ENCODE measurements around the gene ALDH8A1. TPM values are rescaled to one million over a fixed set of nuclear protein-coding genes. Genes with fewer than 3 reads are reported as not detected.
A peak's percentile ranks its signal among the peaks of the same experiment; 100 is the strongest.

Gene ALDH8A1
- total RNA-seq, 2 experiments from 2014 or later = not detected

DNA sequence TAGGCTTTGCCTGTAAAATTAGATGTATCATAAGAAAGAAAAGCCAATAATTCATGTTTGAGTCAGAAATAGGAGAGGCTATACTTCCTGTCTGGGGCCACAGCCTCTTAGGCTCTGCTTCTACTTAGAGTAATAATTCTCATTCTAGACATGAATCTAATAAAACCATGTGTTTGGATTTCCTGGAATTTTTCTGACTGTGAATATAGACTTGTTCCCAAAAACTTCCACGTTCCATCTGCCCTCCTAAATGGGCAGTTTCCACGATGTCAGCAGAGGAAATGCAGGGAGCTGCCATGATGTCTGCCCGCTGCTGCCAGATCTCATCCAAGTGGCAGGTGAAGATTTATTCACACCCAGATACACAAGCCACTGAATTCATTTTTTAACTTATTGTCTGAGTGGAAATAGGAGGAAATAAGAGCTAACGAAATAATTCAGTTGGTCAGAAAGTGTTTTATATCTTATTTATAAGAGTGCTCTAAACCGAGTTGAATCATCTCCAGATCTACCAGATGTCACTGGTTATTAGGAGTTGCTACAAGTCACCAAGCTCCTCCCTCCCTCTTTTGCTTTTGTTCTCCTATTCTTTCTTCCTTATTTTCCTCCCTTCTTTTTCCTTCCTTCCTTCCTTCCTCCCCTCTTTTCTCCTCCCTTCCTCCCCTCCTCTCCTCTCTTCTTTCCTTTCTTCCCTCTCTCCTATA, 69.3 kb downstream of the ALDH8A1 start:
- Histone ChIP-seq H3K27ac (ENCODE audit: low read depth, low read length, poor library complexity, severe bottlenecking) (no peak overlapping the region), H3K9me2 (ENCODE audit: insufficient read depth, low read length) (no peaks in the 10 kb centered on the region), H2AFZ (ENCODE audit: low read length) (peak overlapping the region; percentile 23; the same call in 1 of the 2 replicates), H3K4me3 (ENCODE audit: low read depth, low read length, poor library complexity, severe bottlenecking) (no peak overlapping the region), H3K4me2 (ENCODE audit: low read length) (no peak overlapping the region), H4K20me1 (ENCODE audit: insufficient read depth, low read length) (no peaks in the 10 kb centered on the region), H3K79me2 (ENCODE audit: insufficient read depth, low read depth, low read length) (no peaks in the 10 kb centered on the region), H3K4me1 (ENCODE audit: insufficient read depth, low read length, poor library complexity, severe bottlenecking) (peaks cover 6% of the 10 kb centered on the region), H3K9me3 (ENCODE audit: low read length) (peaks cover 22% of the 10 kb centered on the region), H3K36me3 (ENCODE audit: insufficient read depth, low read length) (peaks cover 7% of the 10 kb centered on the region; the same call in 1 of the 2 replicates)
- ChIA-PET POLR2A (interaction anchor here (0.6 to 2.1 kb wide), 5 partner anchors 11 to 72 kb away, joined by 3 to 12 read pairs (median 3); no protein-coding TSS in a partner anchor), CTCF (ENCODE audit: unreplicated experiment) (no interaction called here)
- BruUV-seq (replicated peaks) = no TSS peak
- DNase-seq (ENCODE audit: low spot score) = no peak
- TF ChIP-seq, protein P1, sequence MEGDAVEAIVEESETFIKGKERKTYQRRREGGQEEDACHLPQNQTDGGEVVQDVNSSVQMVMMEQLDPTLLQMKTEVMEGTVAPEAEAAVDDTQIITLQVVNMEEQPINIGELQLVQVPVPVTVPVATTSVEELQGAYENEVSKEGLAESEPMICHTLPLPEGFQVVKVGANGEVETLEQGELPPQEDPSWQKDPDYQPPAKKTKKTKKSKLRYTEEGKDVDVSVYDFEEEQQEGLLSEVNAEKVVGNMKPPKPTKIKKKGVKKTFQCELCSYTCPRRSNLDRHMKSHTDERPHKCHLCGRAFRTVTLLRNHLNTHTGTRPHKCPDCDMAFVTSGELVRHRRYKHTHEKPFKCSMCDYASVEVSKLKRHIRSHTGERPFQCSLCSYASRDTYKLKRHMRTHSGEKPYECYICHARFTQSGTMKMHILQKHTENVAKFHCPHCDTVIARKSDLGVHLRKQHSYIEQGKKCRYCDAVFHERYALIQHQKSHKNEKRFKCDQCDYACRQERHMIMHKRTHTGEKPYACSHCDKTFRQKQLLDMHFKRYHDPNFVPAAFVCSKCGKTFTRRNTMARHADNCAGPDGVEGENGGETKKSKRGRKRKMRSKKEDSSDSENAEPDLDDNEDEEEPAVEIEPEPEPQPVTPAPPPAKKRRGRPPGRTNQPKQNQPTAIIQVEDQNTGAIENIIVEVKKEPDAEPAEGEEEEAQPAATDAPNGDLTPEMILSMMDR (conservative IDR thresholded peaks at IDR 0.05; ENCODE audit: low read length) = no peak
- no peak for TF ChIP-seq EZH2phosphoT487 (IDR thresholded peaks at IDR 0.05; ENCODE audit: borderline replicate concordance, low read depth, low read length)
- intact Hi-C loops (cut with micrococcal nuclease; ENCODE audit: unreplicated experiment) = loop anchor here (5.0 kb wide), 1 partner anchor 62 kb away; no protein-coding TSS in a partner anchor

DNA sequence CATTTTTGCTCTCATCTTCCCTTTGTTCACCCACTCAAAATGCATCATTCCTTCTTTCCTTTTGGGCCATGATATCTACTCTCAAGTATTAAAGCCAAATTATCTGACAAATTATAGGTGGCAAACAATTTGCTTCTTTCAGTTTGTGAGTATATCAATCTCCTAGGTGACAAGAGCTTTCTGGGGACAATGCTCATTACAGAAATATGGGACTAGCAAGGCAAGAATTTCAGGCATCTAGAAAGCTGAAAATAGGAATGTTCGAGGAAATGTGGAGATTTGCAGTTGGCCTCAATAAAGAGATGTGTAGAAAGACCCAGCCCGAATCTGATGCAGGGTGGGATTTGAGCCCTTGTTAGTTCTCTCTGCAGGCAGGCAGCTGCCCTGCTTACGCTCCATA, 71.8 kb downstream of the ALDH8A1 start:
- H3K4me2 ChIP-seq (ENCODE audit: low read length) = no peak overlapping the region
- H3K79me2 ChIP-seq (ENCODE audit: insufficient read depth, low read depth, low read length) = no peaks in the 10 kb centered on the region
- H3K9me2 ChIP-seq (ENCODE audit: insufficient read depth, low read length) = no peaks in the 10 kb centered on the region
- no peak overlapping the region for H3K27ac ChIP-seq (ENCODE audit: low read depth, low read length, poor library complexity, severe bottlenecking)
- peaks cover 16% of the 10 kb centered on the region for H3K4me1 ChIP-seq (ENCODE audit: insufficient read depth, low read length, poor library complexity, severe bottlenecking)
- H3K9me3 ChIP-seq (ENCODE audit: low read length) = peaks cover 40% of the 10 kb centered on the region
- no peaks in the 10 kb centered on the region for H4K20me1 ChIP-seq (ENCODE audit: insufficient read depth, low read length)
- BruUV-seq (replicated peaks) = no TSS peak
- DNase-seq (ENCODE audit: low spot score) = no peak
- peaks cover 10% of the 10 kb centered on the region; the same call in 1 of the 2 replicates for H3K36me3 ChIP-seq (ENCODE audit: insufficient read depth, low read length)
- H2AFZ ChIP-seq (ENCODE audit: low read length) = no peak overlapping the region
- no peak overlapping the region for H3K4me3 ChIP-seq (ENCODE audit: low read depth, low read length, poor library complexity, severe bottlenecking)
- TF ChIP-seq, protein P1 (conservative IDR thresholded peaks at IDR 0.05; ENCODE audit: low read length) = no peak
- TF ChIP-seq EZH2phosphoT487 (IDR thresholded peaks at IDR 0.05; ENCODE audit: borderline replicate concordance, low read depth, low read length) = no peak
- intact Hi-C loops (cut with micrococcal nuclease; ENCODE audit: unreplicated experiment) = loop anchor here (10.0 kb wide), 1 partner anchor 633 kb away; no protein-coding TSS in a partner anchor
- ChIA-PET POLR2A (interaction anchor here (0.7 kb wide), 1 partner anchor 10 kb away, joined by 3 read pairs; no protein-coding TSS in a partner anchor), CTCF (ENCODE audit: unreplicated experiment) (no interaction called here)

DNA sequence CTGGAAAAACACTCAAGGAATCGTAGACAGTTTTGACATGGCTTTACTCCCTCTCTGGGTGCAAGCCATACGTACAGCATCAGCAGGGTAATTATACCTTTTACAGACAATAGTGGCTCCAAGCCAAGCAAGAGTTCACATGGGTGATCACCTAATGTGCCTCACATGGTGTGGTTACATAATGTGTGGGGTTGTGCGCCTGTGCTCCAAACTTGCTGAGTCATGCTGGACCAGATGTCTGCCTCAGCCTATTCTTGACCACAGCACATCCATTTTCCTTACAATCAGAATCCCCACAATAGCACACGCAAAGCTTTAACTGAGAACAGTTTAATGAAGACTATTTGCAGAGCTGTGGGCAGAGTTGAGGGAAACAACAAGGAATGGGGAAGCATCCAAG, 74.5 kb downstream of the ALDH8A1 start:
- H3K4me3 ChIP-seq (ENCODE audit: low read depth, low read length, poor library complexity, severe bottlenecking) = no peak overlapping the region
- no peak overlapping the region for H3K27ac ChIP-seq (ENCODE audit: low read depth, low read length, poor library complexity, severe bottlenecking)
- H2AFZ ChIP-seq (ENCODE audit: low read length) = no peak overlapping the region
- intact Hi-C loops (cut with micrococcal nuclease; ENCODE audit: unreplicated experiment) = loop anchor here (10.0 kb wide), 1 partner anchor 631 kb away; no protein-coding TSS in a partner anchor
- no peaks in the 10 kb centered on the region for H3K79me2 ChIP-seq (ENCODE audit: insufficient read depth, low read depth, low read length)
- H3K4me1 ChIP-seq (ENCODE audit: insufficient read depth, low read length, poor library complexity, severe bottlenecking) = peaks cover 34% of the 10 kb centered on the region
- H3K4me2 ChIP-seq (ENCODE audit: low read length) = no peak overlapping the region
- no TSS peak for BruUV-seq (replicated peaks)
- H4K20me1 ChIP-seq (ENCODE audit: insufficient read depth, low read length) = no peaks in the 10 kb centered on the region
- H3K36me3 ChIP-seq (ENCODE audit: insufficient read depth, low read length) = peaks cover 14% of the 10 kb centered on the region; the same call in 1 of the 2 replicates
- H3K9me3 ChIP-seq (ENCODE audit: low read length) = peaks cover 48% of the 10 kb centered on the region
- peak; percentile 78 for DNase-seq (ENCODE audit: low spot score)
- TF ChIP-seq EZH2phosphoT487 (IDR thresholded peaks at IDR 0.05; ENCODE audit: borderline replicate concordance, low read depth, low read length) = no peak
- TF ChIP-seq, protein P1 (conservative IDR thresholded peaks at IDR 0.05; ENCODE audit: low read length) = no peak
- CTCF ChIA-PET (ENCODE audit: unreplicated experiment) = no interaction called here
- no peaks in the 10 kb centered on the region for H3K9me2 ChIP-seq (ENCODE audit: insufficient read depth, low read length)
- POLR2A ChIA-PET = interaction anchor here (0.5 kb wide), 1 partner anchor 42 kb away, joined by 7 read pairs; no protein-coding TSS in a partner anchor

Data from OCI-LY7 (cell line).